GM12878 (cell line): ENCODE results near the gene CDH4. TPM values are rescaled to one million over a fixed set of nuclear protein-coding genes. Genes with fewer than 3 reads are reported as not detected.

Experiments used
- ATAC-seq: fragments of 200-7000 bp; cut with Tn5 transposase; 3 replicates; pipeline ENCODE4 v1.9.1; 2020; ENCODE audit warnings: mild to moderate bottlenecking, moderate library complexity
- BruUV-seq: library from RNA; stranded (reverse); fragments of 400-500 nt; replicated peaks from 2 replicates; lab custom pipeline; 2021; lab: Mats Ljungman, UMichigan
- CTCF ChIA-PET: fragments of 300-600 bp; sonication (Branson Sonifier 250); formaldehyde crosslinking; extraction: SDS; loops from one replicate; lab custom pipeline; 2021; ENCODE audit warnings: inconsistent platforms; lab: Yijun Ruan, JAX
- POLR2A ChIA-PET: fragments of 350-600 bp; formaldehyde crosslinking; extraction: SDS; loops from one replicate; lab custom pipeline; 2021; ENCODE audit warnings: inconsistent platforms; lab: Charles Lee
- RAD21 ChIA-PET: fragments of 300-600 bp; sonication (Branson Sonifier 250); formaldehyde crosslinking; loops from one replicate; lab custom pipeline; 2023; ENCODE audit warnings: antibody characterized with exemption; ENCODE audit not compliant: unreplicated experiment; lab: Charles Lee
- SMC1A ChIA-PET: fragments of 300-600 bp; sonication (Branson Sonifier 250); formaldehyde crosslinking; loops from one replicate; lab custom pipeline; 2023; ENCODE audit not compliant: unreplicated experiment, uncharacterized antibody; lab: Charles Lee
- DNase-seq: peaks from one replicate; pipeline ENCODE4 v3.0.0-alpha.2; 2011; ENCODE audit warnings: low read depth, low spot score
- FAIRE-seq: peaks from 3 replicates; lab custom pipeline; 2011; peaks lifted over from hg19 to GRCh38; lab: Jason Lieb, UNC
- H2AFZ ChIP-seq: 2 replicates; pipeline ENCODE4 v1.6.0; 2011; ENCODE audit warnings: low read depth, low read length, control low read depth; ENCODE audit not compliant: control insufficient read depth
- H3K27ac ChIP-seq: 2 replicates; pipeline ENCODE4 v1.5.1; 2011; ENCODE audit warnings: control low read depth; ENCODE audit not compliant: control insufficient read depth, insufficient read depth
- H3K27me3 ChIP-seq, 2 experiments: replicated peaks in 1 of 2; 2 replicates each; pipeline versions ENCODE4 v1.6.0 to v1.6.1; 2011; ENCODE audit warnings: low read length in 1 of 2; ENCODE audit not compliant: control insufficient read depth in 2 of 2, insufficient read depth in 2 of 2
- H3K36me3 ChIP-seq, 2 experiments: 2 replicates each; pipeline ENCODE4 v1.5.1; 2011; ENCODE audit warnings: low read length in 1 of 2; ENCODE audit not compliant: control insufficient read depth in 2 of 2, insufficient read depth in 2 of 2
- H3K4me1 ChIP-seq: 2 replicates; pipeline ENCODE4 v1.6.1; 2011; ENCODE audit warnings: mild to moderate bottlenecking, low read length, moderate library complexity, mixed read lengths; ENCODE audit not compliant: control insufficient read depth, insufficient read depth
- H3K4me2 ChIP-seq: 2 replicates; pipeline ENCODE4 v1.6.0; 2011; ENCODE audit warnings: control low read depth; ENCODE audit not compliant: control insufficient read depth, insufficient read depth
- H3K4me3 ChIP-seq: fragments of 200-600 bp; sonication (generic); 2 replicates; pipeline ENCODE4 v1.5.1; 2016
- H3K79me2 ChIP-seq: 2 replicates; pipeline ENCODE4 v1.6.0; 2011; ENCODE audit warnings: low read length; ENCODE audit not compliant: control insufficient read depth, insufficient read depth
- H3K9ac ChIP-seq: 2 replicates; pipeline ENCODE4 v1.8.0; 2011; ENCODE audit warnings: low read length, control low read depth, mixed read lengths; ENCODE audit not compliant: control insufficient read depth, insufficient read depth
- H3K9me3 ChIP-seq: replicated peaks from 3 replicates; pipeline ENCODE4 v1.5.1; 2011; ENCODE audit warnings: mild to moderate bottlenecking, low read length; ENCODE audit not compliant: control insufficient read depth, insufficient read depth
- H4K20me1 ChIP-seq: 2 replicates; pipeline ENCODE4 v1.6.0; 2011; ENCODE audit not compliant: control insufficient read depth, insufficient read depth
- CEBPZ ChIP-seq: fragments of 150-350 bp; IDR thresholded peaks from 2 replicates; pipeline ENCODE4 v1.6.1; 2016; ENCODE audit warnings: low read depth, low read length
- NR2C2 ChIP-seq: IDR thresholded peaks from 2 replicates; pipeline ENCODE4 v1.6.1; 2011; ENCODE audit warnings: borderline replicate concordance, low read depth; ENCODE audit not compliant: control insufficient read depth, insufficient read length
- PAX5 ChIP-seq: IDR thresholded peaks from 2 replicates; pipeline ENCODE4 v1.6.1; 2011; ENCODE audit warnings: low read depth, low read length, borderline replicate concordance
- PBX3 ChIP-seq: IDR thresholded peaks from 2 replicates; pipeline ENCODE4 v1.6.1; 2011; ENCODE audit warnings: mild to moderate bottlenecking, low read depth, low read length, moderate library complexity; ENCODE audit not compliant: insufficient replicate concordance
- RAD51 ChIP-seq: fragments of 450-650 bp; IDR thresholded peaks from 2 replicates; pipeline ENCODE4 v1.6.1; 2016; ENCODE audit warnings: moderate library complexity, mild to moderate bottlenecking, inconsistent platforms
- STAT3 ChIP-seq: IDR thresholded peaks from 2 replicates; pipeline ENCODE4 v1.6.1; 2011; ENCODE audit warnings: low read depth, low read length, improper control_type of control experiment
- ZBTB33 ChIP-seq: fragments of 450-650 bp; IDR thresholded peaks from 2 replicates; pipeline ENCODE4 v1.6.1; 2017; ENCODE audit warnings: mild to moderate bottlenecking
- ZNF592 ChIP-seq: fragments of 450-650 bp; IDR thresholded peaks from 2 replicates; pipeline ENCODE4 v1.6.1; 2017; ENCODE audit warnings: mild to moderate bottlenecking, moderate library complexity
- ZSCAN29 ChIP-seq: fragments of 450-650 bp; IDR thresholded peaks from 2 replicates; pipeline ENCODE4 v1.6.1; 2017; ENCODE audit warnings: mild to moderate bottlenecking, moderate library complexity
- WGBS: methylation state at CpG from one replicate; pipeline ENCODE4 v1.1.6; 2016; ENCODE audit warnings: low lambda C conversion rate; ENCODE audit not compliant: insufficient replicate concordance, insufficient coverage; ENCODE audit errors: missing lambda C conversion rate; 5-methylcytosine and 5-hydroxymethylcytosine counted together
- in situ Hi-C: fragments of 300-500 bp; cut with MboI; formaldehyde crosslinking; loops from 9 replicates; pipeline ENCODE4 v1.14.3; 2018; ENCODE audit warnings: mixed read lengths
- intact Hi-C: fragments of 100-400 bp; cut with micrococcal nuclease; formaldehyde crosslinking; loops from one replicate; pipeline ENCODE4 v1.14.2; 2022; ENCODE audit not compliant: unreplicated experiment
- polyA plus RNA-seq, 11 experiments: library from polyadenylated mRNA; depleted of rRNA in 4 of 11; unstranded in 6 of 11; stranded (reverse) in 5 of 11; fragments of >200 nt; fragmentation: Nextera tagmentation in 4 of 11; fragmentation: Illumina TruSeq in 1 of 11; extraction: Ambion mirVana in 4 of 11; extraction: Trizol in 1 of 11; gene quantifications; 1 replicate in 1 of 11; 2 replicates in 10 of 11; pipeline versions ENCODE4 v1.2.1 to v1.2.3, GENCODE V29; 2011 to 2016; ENCODE audit warnings: inconsistent platforms in 2 of 11, missing spikeins in 2 of 11, low read depth in 1 of 11
- total RNA-seq, 4 experiments: library from RNA; depleted of rRNA in 3 of 4; stranded (reverse); fragments of >200 nt in 3 of 4; fragmentation: Illumina TruSeq in 1 of 4; extraction: Trizol in 1 of 4; gene quantifications; 2 replicates each; pipeline versions ENCODE4 v1.2.1 to v1.2.3, GENCODE V29; 2013 to 2021

The CDH4 gene
- total and polyA plus RNA-seq, 10 of the 15 experiments (the other 5 are each of a cell fraction or from before 2014, with no cell fraction given): not detected

- no peaks in the 10 kb centered on the region for H4K20me1 ChIP-seq
- H3K4me2 ChIP-seq: no peak overlapping the region
- BruUV-seq: no TSS peak
- 49% methylated on average over 4 of the region's 4 CpGs for WGBS
- intact Hi-C loops: no loop called here
- no peak for ATAC-seq
- ChIA-PET RAD21 (no interaction called here), SMC1A (interaction anchor here (1.1 kb wide), 1 partner anchor 12 kb away, joined by 3 read pairs; no protein-coding TSS in a partner anchor), POLR2A (no interaction called here), CTCF (no interaction called here)
- H3K4me3 ChIP-seq: no peak overlapping the region
- no peaks in the 10 kb centered on the region for H3K4me1 ChIP-seq
- H2AFZ ChIP-seq: no peak overlapping the region
- H3K27me3 ChIP-seq: no peaks in the 10 kb centered on the region
- no peak overlapping the region for H3K27ac ChIP-seq
- no peak for FAIRE-seq
- no peaks in the 10 kb centered on the region for H3K36me3 ChIP-seq
- H3K9me3 ChIP-seq: no peaks in the 10 kb centered on the region
- no peaks in the 10 kb centered on the region for H3K79me2 ChIP-seq
- no peak for DNase-seq
- in situ Hi-C loops: no loop called here
- TF ChIP-seq PAX5 (no peak), CEBPZ (no peak), ZSCAN29 (no peak), ZNF592 (no peak), PBX3 (no peak), ZBTB33 (no peak), NR2C2 (no peak), RAD51 (no peak), STAT3 (no peak)
- H3K9ac ChIP-seq: no peak overlapping the region
Measured at GRCh38 chr20:61900945-61901293, 648.9 kb downstream of the CDH4 start.
